ENCODE measurements around the gene SUGCT.

The SUGCT gene

GRCh38 chr7:40843338-40843985 lies 708.7 kb downstream of the SUGCT start:
- TF ChIP-seq, protein P1, sequence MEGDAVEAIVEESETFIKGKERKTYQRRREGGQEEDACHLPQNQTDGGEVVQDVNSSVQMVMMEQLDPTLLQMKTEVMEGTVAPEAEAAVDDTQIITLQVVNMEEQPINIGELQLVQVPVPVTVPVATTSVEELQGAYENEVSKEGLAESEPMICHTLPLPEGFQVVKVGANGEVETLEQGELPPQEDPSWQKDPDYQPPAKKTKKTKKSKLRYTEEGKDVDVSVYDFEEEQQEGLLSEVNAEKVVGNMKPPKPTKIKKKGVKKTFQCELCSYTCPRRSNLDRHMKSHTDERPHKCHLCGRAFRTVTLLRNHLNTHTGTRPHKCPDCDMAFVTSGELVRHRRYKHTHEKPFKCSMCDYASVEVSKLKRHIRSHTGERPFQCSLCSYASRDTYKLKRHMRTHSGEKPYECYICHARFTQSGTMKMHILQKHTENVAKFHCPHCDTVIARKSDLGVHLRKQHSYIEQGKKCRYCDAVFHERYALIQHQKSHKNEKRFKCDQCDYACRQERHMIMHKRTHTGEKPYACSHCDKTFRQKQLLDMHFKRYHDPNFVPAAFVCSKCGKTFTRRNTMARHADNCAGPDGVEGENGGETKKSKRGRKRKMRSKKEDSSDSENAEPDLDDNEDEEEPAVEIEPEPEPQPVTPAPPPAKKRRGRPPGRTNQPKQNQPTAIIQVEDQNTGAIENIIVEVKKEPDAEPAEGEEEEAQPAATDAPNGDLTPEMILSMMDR (conservative IDR thresholded peaks at IDR 0.05; ENCODE audit: low read length) = no peak
- TF ChIP-seq EZH2phosphoT487 (IDR thresholded peaks at IDR 0.05; ENCODE audit: borderline replicate concordance) = no peak
- H3F3A ChIP-seq (ENCODE audit: low read depth) = no peaks in the 10 kb centered on the region
- no peak overlapping the region for H2AFZ ChIP-seq (ENCODE audit: low read length)
- no peak overlapping the region for H3K4me3 ChIP-seq (ENCODE audit: low read length, poor library complexity, severe bottlenecking)
- no peak overlapping the region for H3K9ac ChIP-seq (ENCODE audit: low read depth, low read length, poor library complexity, severe bottlenecking)
- H3K4me2 ChIP-seq (ENCODE audit: low read depth, low read length, poor library complexity, severe bottlenecking) = no peak overlapping the region
- H3K9me3 ChIP-seq (ENCODE audit: insufficient read depth, low read depth, low read length) = no peaks in the 10 kb centered on the region
- no peaks in the 10 kb centered on the region for H4K20me1 ChIP-seq (ENCODE audit: insufficient read depth, low read length, poor library complexity, severe bottlenecking)
- no peaks in the 10 kb centered on the region for H3K4me1 ChIP-seq (ENCODE audit: insufficient read depth, low read length, poor library complexity, severe bottlenecking)
- H3K79me2 ChIP-seq (ENCODE audit: insufficient read depth, low read length) = no peaks in the 10 kb centered on the region
- no peaks in the 10 kb centered on the region; the same call in 1 of the 2 replicates for H3K9me2 ChIP-seq (replicated peaks; ENCODE audit: low read depth, low read length)
- no peaks in the 10 kb centered on the region for H3K36me3 ChIP-seq (ENCODE audit: insufficient read depth, low read length)
- H3K27me3 ChIP-seq (ENCODE audit: insufficient read depth, low read length, poor library complexity, severe bottlenecking) = no peaks in the 10 kb centered on the region

DNA sequence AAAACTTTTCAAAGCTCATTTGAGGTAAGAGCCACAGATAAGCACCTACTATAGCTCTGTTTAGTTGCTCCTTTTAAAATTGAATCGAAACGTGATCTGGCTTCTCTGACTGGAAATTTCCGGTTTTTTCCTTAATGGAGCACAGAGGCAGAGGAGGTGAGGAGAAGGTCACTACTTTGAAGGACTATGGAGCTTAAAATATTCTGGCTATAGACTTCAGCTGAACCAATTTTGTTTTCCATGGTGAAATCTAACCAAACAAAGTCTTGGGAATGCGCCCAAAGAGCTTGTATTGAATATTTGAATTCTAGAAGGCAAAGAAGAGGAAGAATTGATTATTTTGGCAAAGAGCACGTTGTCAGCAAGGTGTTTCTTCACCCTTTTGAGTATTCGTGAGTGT lies 711.1 kb downstream of the SUGCT start:
- H4K20me1 ChIP-seq (ENCODE audit: insufficient read depth, low read length, poor library complexity, severe bottlenecking) = no peaks in the 10 kb centered on the region
- H2AFZ ChIP-seq (ENCODE audit: low read length) = no peak overlapping the region
- no peaks in the 10 kb centered on the region for H3F3A ChIP-seq (ENCODE audit: low read depth)
- no peak overlapping the region for H3K4me3 ChIP-seq (ENCODE audit: low read length, poor library complexity, severe bottlenecking)
- H3K9me3 ChIP-seq (ENCODE audit: insufficient read depth, low read depth, low read length) = no peaks in the 10 kb centered on the region
- H3K79me2 ChIP-seq (ENCODE audit: insufficient read depth, low read length) = no peaks in the 10 kb centered on the region
- no peaks in the 10 kb centered on the region for H3K36me3 ChIP-seq (ENCODE audit: insufficient read depth, low read length)
- no peaks in the 10 kb centered on the region; the same call in 1 of the 2 replicates for H3K9me2 ChIP-seq (replicated peaks; ENCODE audit: low read depth, low read length)
- no peak overlapping the region for H3K9ac ChIP-seq (ENCODE audit: low read depth, low read length, poor library complexity, severe bottlenecking)
- H3K27me3 ChIP-seq (ENCODE audit: insufficient read depth, low read length, poor library complexity, severe bottlenecking) = no peaks in the 10 kb centered on the region
- H3K4me2 ChIP-seq (ENCODE audit: low read depth, low read length, poor library complexity, severe bottlenecking) = no peak overlapping the region
- no peak for TF ChIP-seq EZH2phosphoT487 (IDR thresholded peaks at IDR 0.05; ENCODE audit: borderline replicate concordance)
- TF ChIP-seq, protein P1 (conservative IDR thresholded peaks at IDR 0.05; ENCODE audit: low read length) = no peak
- no peaks in the 10 kb centered on the region for H3K4me1 ChIP-seq (ENCODE audit: insufficient read depth, low read length, poor library complexity, severe bottlenecking)

GRCh38 chr7:40847921-40848320 lies 713.1 kb downstream of the SUGCT start:
- no peak overlapping the region for H3K9ac ChIP-seq (ENCODE audit: low read depth, low read length, poor library complexity, severe bottlenecking)
- no peaks in the 10 kb centered on the region for H3K4me1 ChIP-seq (ENCODE audit: insufficient read depth, low read length, poor library complexity, severe bottlenecking)
- TF ChIP-seq EZH2phosphoT487 (IDR thresholded peaks at IDR 0.05; ENCODE audit: borderline replicate concordance) = no peak
- TF ChIP-seq, protein P1 (conservative IDR thresholded peaks at IDR 0.05; ENCODE audit: low read length) = no peak
- H3K79me2 ChIP-seq (ENCODE audit: insufficient read depth, low read length) = no peaks in the 10 kb centered on the region
- H3K9me3 ChIP-seq (ENCODE audit: insufficient read depth, low read depth, low read length) = no peaks in the 10 kb centered on the region
- no peaks in the 10 kb centered on the region; the same call in 1 of the 2 replicates for H3K9me2 ChIP-seq (replicated peaks; ENCODE audit: low read depth, low read length)
- H3K36me3 ChIP-seq (ENCODE audit: insufficient read depth, low read length) = no peaks in the 10 kb centered on the region
- H4K20me1 ChIP-seq (ENCODE audit: insufficient read depth, low read length, poor library complexity, severe bottlenecking) = no peaks in the 10 kb centered on the region
- H3K27me3 ChIP-seq (ENCODE audit: insufficient read depth, low read length, poor library complexity, severe bottlenecking) = no peaks in the 10 kb centered on the region
- H3F3A ChIP-seq (ENCODE audit: low read depth) = no peaks in the 10 kb centered on the region
- no peak overlapping the region for H3K4me2 ChIP-seq (ENCODE audit: low read depth, low read length, poor library complexity, severe bottlenecking)
- H2AFZ ChIP-seq (ENCODE audit: low read length) = no peak overlapping the region
- no peak overlapping the region for H3K4me3 ChIP-seq (ENCODE audit: low read length, poor library complexity, severe bottlenecking)
